PFSK-1 (cell line): Measurements from ENCODE around the gene GABARAP.

Experiments used
- POLR2AphosphoS5 ChIP-seq: IDR thresholded peaks from 2 replicates; pipeline ENCODE4 v1.6.1; 2012; ENCODE audit warnings: low read depth, mild to moderate bottlenecking, control low read depth, low read length, moderate library complexity
- REST ChIP-seq, 2 experiments: IDR thresholded peaks; 2 replicates each; pipeline versions ENCODE4 v1.6.1 to v1.8.0; 2011 to 2012; ENCODE audit warnings: low read depth in 2 of 2, low read length in 2 of 2, control low read depth in 1 of 2, inconsistent platforms in 1 of 2, mild to moderate bottlenecking in 1 of 2, moderate library complexity in 1 of 2; ENCODE audit not compliant: insufficient read depth in 1 of 2
- SIN3A ChIP-seq: IDR thresholded peaks from 2 replicates; pipeline ENCODE4 v1.6.1; 2012; ENCODE audit warnings: mild to moderate bottlenecking, low read length, moderate library complexity, borderline replicate concordance; ENCODE audit not compliant: insufficient read depth
- TAF1 ChIP-seq: IDR thresholded peaks from 2 replicates; pipeline ENCODE4 v1.6.1; 2012; ENCODE audit warnings: low read length, control low read depth, borderline replicate concordance; ENCODE audit not compliant: insufficient read depth

- TF ChIP-seq POLR2AphosphoS5, result no peak; the same call in 1 of the 2 replicates
- no peak for TF ChIP-seq REST (IDR thresholded peaks at IDR 0.05; ENCODE audit: insufficient read depth in 1 of 2, low read depth in 2 of 2, low read length in 2 of 2)
- peak; percentile 44; the same call in 1 of the 2 replicates for TF ChIP-seq TAF1
- TF ChIP-seq SIN3A, result 0 out of 2 replicates have a peak, but pooled peaks have one; percentile 60
Measured at GRCh38 chr17:7262935-7263800, 20.9 kb upstream of the GABARAP start.
